Fibroblast of gingiva (primary cell): Measurements from ENCODE around the gene GATM.
"Not testable (repeated sequence)": the region's sequence is repeated elsewhere in the genome, so short reads cannot be mapped to it uniquely, and the experiment has no call there.

Experiments used
- DNase-seq: peaks from one replicate; pipeline ENCODE4 v3.0.0-alpha.2; 2011; ENCODE audit warnings: low read depth

Gene GATM

GRCh38 chr15:45387380-45388007, 9.2 kb upstream of the GATM start:
- no peak for DNase-seq

GRCh38 chr15:45386974-45387373, 8.6 kb upstream of the GATM start:
- DNase-seq, result no peak

GRCh38 chr15:45386420-45386819, 8.1 kb upstream of the GATM start:
- no peak for DNase-seq

- DNase-seq, result no peak
These were observed 7.2 kb upstream of the GATM start for GRCh38 chr15:45385590-45385989.

GRCh38 chr15:45384700-45385099, 6.4 kb upstream of the GATM start:
- no peak for DNase-seq

- DNase-seq, result no peak
These were observed 544 bp upstream of the GATM start for GRCh38 chr15:45378913-45379262.

- no peak for DNase-seq
These were observed 665 bp downstream of the GATM start for GRCh38 chr15:45377609-45378148.

GRCh38 chr15:45376967-45377608, 1.3 kb downstream of the GATM start:
- DNase-seq, result no peak

- no peak for DNase-seq
These were observed 1.9 kb downstream of the GATM start for GRCh38 chr15:45376300-45376928.

- DNase-seq, result no peak
These were observed 2.5 kb downstream of the GATM start for GRCh38 chr15:45375836-45376235.

- no peak for DNase-seq
These were observed 4.4 kb downstream of the GATM start for GRCh38 chr15:45373976-45374375.

GRCh38 chr15:45372041-45372995, 6.0 kb downstream of the GATM start:
- DNase-seq, result no peak

GRCh38 chr15:45371546-45371945, 6.8 kb downstream of the GATM start:
- DNase-seq, result no peak

GRCh38 chr15:45370042-45370441, 8.3 kb downstream of the GATM start:
- not testable (repeated sequence) for DNase-seq

- DNase-seq, result not testable (repeated sequence)
These were observed 11.1 kb downstream of the GATM start for GRCh38 chr15:45367222-45367621.

- DNase-seq, result no peak
These were observed 14.1 kb downstream of the GATM start for GRCh38 chr15:45364271-45364670.

GRCh38 chr15:45363801-45364200, 14.5 kb downstream of the GATM start:
- no peak for DNase-seq

- no peak for DNase-seq
These were observed 15.0 kb downstream of the GATM start for GRCh38 chr15:45363334-45363733.

- no peak for DNase-seq
These were observed 15.9 kb downstream of the GATM start for GRCh38 chr15:45362419-45362818.

GRCh38 chr15:45361878-45362277, 16.5 kb downstream of the GATM start:
- no peak for DNase-seq

- DNase-seq, result no peak
These were observed 22.5 kb downstream of the GATM start for GRCh38 chr15:45355860-45356259.

GRCh38 chr15:45354711-45355110, 23.6 kb downstream of the GATM start:
- no peak for DNase-seq
